ENCODE results near the gene DDX31. TPM values are rescaled to one million over a fixed set of nuclear protein-coding genes. Genes with fewer than 3 reads are reported as not detected.

The DDX31 gene
- total RNA-seq, 1 experiment from 2014 or later: 25.8 TPM

- no TSS peak for BruUV-seq (replicated peaks)
- no peak for TF ChIP-seq ZFX (IDR thresholded peaks at IDR 0.05)
- TF ChIP-seq RAD21 (IDR thresholded peaks at IDR 0.05; ENCODE audit: low read depth): no peak
- TF ChIP-seq CTCF (IDR thresholded peaks at IDR 0.05 in 2 of 3, conservative IDR thresholded peaks at IDR 0.05 in 1 of 3; ENCODE audit: borderline replicate concordance in 1 of 3, insufficient read depth in 1 of 3, low read depth in 2 of 3, low read length in 2 of 3): no peak
- no peak for TF ChIP-seq JUND (IDR thresholded peaks at IDR 0.05)
- TF ChIP-seq SIN3A (IDR thresholded peaks at IDR 0.05; ENCODE audit: low read depth): no peak
- TF ChIP-seq EZH2 (IDR thresholded peaks at IDR 0.05): no peak
- no peak for TF ChIP-seq CBX3 (IDR thresholded peaks at IDR 0.05; ENCODE audit: low read depth)
- no peak for TF ChIP-seq SP1 (IDR thresholded peaks at IDR 0.05; ENCODE audit: low read depth)
- no peak for TF ChIP-seq ZNF274 (IDR thresholded peaks at IDR 0.05; ENCODE audit: low read depth, low read length)
- no peak for TF ChIP-seq YY1 (IDR thresholded peaks at IDR 0.05; ENCODE audit: extremely low read depth, insufficient replicate concordance, low read depth, low read length)
- no peak for TF ChIP-seq ATF3 (IDR thresholded peaks at IDR 0.05)
- ATAC-seq (no peak), DNase-seq (ENCODE audit: low read depth, low spot score) (no peak)
- Histone ChIP-seq H3K36me3 (ENCODE audit: control insufficient read depth in 1 of 2, insufficient read depth in 2 of 2, low read length in 2 of 2) (peaks cover 21 to 56% of the 10 kb centered on the region in 2 experiments), H3K27me3 (ENCODE audit: insufficient read depth, low read length) (no peaks in the 10 kb centered on the region), H3K9me2 (ENCODE audit: insufficient read depth) (no peaks in the 10 kb centered on the region), H3K27ac (ENCODE audit: low read depth, low read length) (no peak overlapping the region), H3K4me2 (ENCODE audit: low read length) (no peak overlapping the region), H2AFZ (ENCODE audit: low read depth, low read length, poor library complexity, severe bottlenecking) (no peak overlapping the region), H3K4me1 (ENCODE audit: control insufficient read depth in 1 of 2, insufficient read depth in 2 of 2, low read length in 2 of 2) (no peaks in the 10 kb centered on the region), H3K79me2 (ENCODE audit: insufficient read depth, low read length) (no peaks in the 10 kb centered on the region), H3K9ac (ENCODE audit: low read length) (no peak overlapping the region), H4K20me1 (ENCODE audit: insufficient read depth) (no peaks in the 10 kb centered on the region), H3K4me3 (replicated peaks in 1 of 2; ENCODE audit: low read depth in 1 of 2, low read length in 2 of 2) (no peak overlapping the region), H3K9me3 (ENCODE audit: control insufficient read depth in 1 of 2, insufficient read depth in 1 of 2, low read depth in 1 of 2, low read length in 2 of 2) (no peaks in the 10 kb centered on the region)
- ChIA-PET RAD21 (ENCODE audit: low non-redundant PET in 1 of 2, low total read pairs in 2 of 2, uncharacterized antibody in 2 of 2, unreplicated experiment in 2 of 2) (no interaction called here), CTCF (no interaction called here), POLR2A (no interaction called here)
- intact Hi-C loops (cut with micrococcal nuclease): no loop called here
Measured at GRCh38 chr9:132626285-132626684, 43.5 kb downstream of the DDX31 start.
